Cardiac muscle cell (in vitro differentiated cells and primary cell): ENCODE results near the gene PNCK. TPM values are rescaled to one million over a fixed set of nuclear protein-coding genes. Genes with fewer than 3 reads are reported as not detected.

Source experiments
- DNase-seq, 2 donors: peaks; one replicate each; pipeline versions ENCODE4 v3.0.0 to v3.0.0-alpha.2; 2010 to 2017; ENCODE audit warnings: low read depth in 1 of 2, low spot score in 1 of 2
- H3K27ac ChIP-seq: fragments of 200-600 bp; sonication (generic); 2 replicates; pipeline ENCODE4 v1.5.1; 2016
- H3K27me3 ChIP-seq: fragments of 200-600 bp; sonication (generic); 2 replicates; pipeline ENCODE4 v1.6.0; 2016; ENCODE audit warnings: control low read depth
- H3K36me3 ChIP-seq: fragments of 200-600 bp; sonication (generic); 2 replicates; pipeline ENCODE4 v1.5.1; 2016; ENCODE audit warnings: control low read depth
- H3K4me1 ChIP-seq: fragments of 200-600 bp; sonication (generic); 2 replicates; pipeline ENCODE4 v1.8.1; 2017; ENCODE audit warnings: low read depth, mild to moderate bottlenecking, mixed run types
- H3K4me3 ChIP-seq: fragments of 200-600 bp; sonication (generic); 2 replicates; pipeline ENCODE4 v1.5.1; 2016; ENCODE audit warnings: mild to moderate bottlenecking
- H3K9me3 ChIP-seq: fragments of 200-600 bp; sonication (generic); 2 replicates; pipeline ENCODE4 v1.5.1; 2017; ENCODE audit warnings: low read depth, mild to moderate bottlenecking, control low read depth
- polyA plus RNA-seq: library from polyadenylated mRNA; unstranded; fragments of >200 nt; fragmentation: Nextera tagmentation; extraction: Ambion mirVana; gene quantifications from 2 replicates; pipeline ENCODE4 v1.2.1, GENCODE V29; 2016
- total RNA-seq: library from RNA; depleted of rRNA; stranded (reverse); fragments of >200 nt; gene quantifications from 2 replicates; pipeline ENCODE4 v1.2.3, GENCODE V29; 2016
- TF ChIP-seq, protein P1 (sequence below): IDR thresholded peaks from 2 replicates; pipeline ENCODE4 v1.5.1; 2012; ENCODE audit warnings: low read depth, mild to moderate bottlenecking, low read length

The PNCK gene
- total and polyA plus RNA-seq, 2 experiments from 2014 or later: 14.5 to 23.5 TPM

- H3K27ac ChIP-seq: no peak overlapping the region
- TF ChIP-seq, protein P1, sequence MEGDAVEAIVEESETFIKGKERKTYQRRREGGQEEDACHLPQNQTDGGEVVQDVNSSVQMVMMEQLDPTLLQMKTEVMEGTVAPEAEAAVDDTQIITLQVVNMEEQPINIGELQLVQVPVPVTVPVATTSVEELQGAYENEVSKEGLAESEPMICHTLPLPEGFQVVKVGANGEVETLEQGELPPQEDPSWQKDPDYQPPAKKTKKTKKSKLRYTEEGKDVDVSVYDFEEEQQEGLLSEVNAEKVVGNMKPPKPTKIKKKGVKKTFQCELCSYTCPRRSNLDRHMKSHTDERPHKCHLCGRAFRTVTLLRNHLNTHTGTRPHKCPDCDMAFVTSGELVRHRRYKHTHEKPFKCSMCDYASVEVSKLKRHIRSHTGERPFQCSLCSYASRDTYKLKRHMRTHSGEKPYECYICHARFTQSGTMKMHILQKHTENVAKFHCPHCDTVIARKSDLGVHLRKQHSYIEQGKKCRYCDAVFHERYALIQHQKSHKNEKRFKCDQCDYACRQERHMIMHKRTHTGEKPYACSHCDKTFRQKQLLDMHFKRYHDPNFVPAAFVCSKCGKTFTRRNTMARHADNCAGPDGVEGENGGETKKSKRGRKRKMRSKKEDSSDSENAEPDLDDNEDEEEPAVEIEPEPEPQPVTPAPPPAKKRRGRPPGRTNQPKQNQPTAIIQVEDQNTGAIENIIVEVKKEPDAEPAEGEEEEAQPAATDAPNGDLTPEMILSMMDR: no peak
These were observed 32.7 kb downstream of the PNCK start for GRCh38 chrX:153640736-153641575.

GRCh38 chrX:153640045-153640686 lies 33.4 kb downstream of the PNCK start:
- no peaks in the 10 kb centered on the region for H3K4me1 ChIP-seq
- TF ChIP-seq, protein P1: no peak

More at GRCh38 chrX:153640736-153641575, 32.7 kb downstream of the PNCK start:
- Histone ChIP-seq H3K36me3 (no peaks in the 10 kb centered on the region), H3K9me3 (no peaks in the 10 kb centered on the region), H3K27me3 (peaks cover 39% of the 10 kb centered on the region), H3K4me1 (no peaks in the 10 kb centered on the region), H3K4me3 (no peak overlapping the region)
- no peak for DNase-seq

DNA sequence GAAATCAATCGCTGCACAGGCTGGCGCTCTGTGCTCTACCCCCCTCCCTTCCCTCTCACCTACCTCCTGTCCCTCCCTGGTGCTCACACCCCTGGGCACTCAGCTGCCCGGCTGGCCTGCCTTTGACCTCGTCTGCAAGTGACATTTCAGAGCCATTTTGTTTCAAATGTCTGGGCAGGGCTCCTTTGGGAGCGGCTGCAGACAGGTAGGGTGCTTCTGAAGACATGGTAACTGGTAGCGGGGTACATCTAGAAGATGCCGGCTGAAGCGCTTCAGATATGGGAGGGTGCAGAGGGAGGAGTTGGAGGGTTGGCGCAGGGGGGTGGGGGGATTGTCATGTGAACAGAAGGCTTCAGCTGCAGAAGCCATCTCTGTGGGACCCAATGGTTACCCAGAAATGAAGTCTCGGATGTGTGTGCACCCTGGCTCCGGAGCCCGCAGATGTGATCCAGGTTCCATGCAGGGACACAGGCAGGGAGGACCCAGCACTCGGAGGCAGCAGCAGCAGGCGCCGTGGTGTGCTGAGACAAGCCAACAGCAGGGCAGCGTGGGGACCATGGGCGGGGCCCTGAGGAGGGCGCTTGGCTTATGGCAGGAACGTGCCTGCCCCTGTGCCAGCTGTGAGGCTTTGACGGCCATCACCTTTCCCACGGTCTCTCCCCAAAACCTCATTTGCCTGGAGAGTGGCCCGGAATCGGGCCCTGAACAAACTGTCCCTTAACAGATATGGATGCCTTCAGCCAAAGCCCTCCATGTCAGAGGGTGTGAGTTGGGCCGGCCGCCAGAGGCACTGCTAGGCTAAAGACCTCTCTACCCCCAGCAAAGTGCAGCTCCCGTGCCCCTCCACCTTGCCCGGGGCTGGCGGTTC lies 34.2 kb downstream of the PNCK start:
- no peak overlapping the region for H3K4me3 ChIP-seq
- TF ChIP-seq, protein P1: no peak
- no peaks in the 10 kb centered on the region for H3K9me3 ChIP-seq
- DNase-seq: no peak
- H3K4me1 ChIP-seq: no peaks in the 10 kb centered on the region
- no peaks in the 10 kb centered on the region for H3K36me3 ChIP-seq
- no peak overlapping the region for H3K27ac ChIP-seq
- peaks cover 26% of the 10 kb centered on the region for H3K27me3 ChIP-seq

More at GRCh38 chrX:153640045-153640686, 33.4 kb downstream of the PNCK start:
- H3K36me3 ChIP-seq: no peaks in the 10 kb centered on the region
- no peak overlapping the region for H3K4me3 ChIP-seq
- no peak overlapping the region for H3K27ac ChIP-seq
- peaks cover 33% of the 10 kb centered on the region for H3K27me3 ChIP-seq
- no peaks in the 10 kb centered on the region for H3K9me3 ChIP-seq
- DNase-seq: no peak

DNA sequence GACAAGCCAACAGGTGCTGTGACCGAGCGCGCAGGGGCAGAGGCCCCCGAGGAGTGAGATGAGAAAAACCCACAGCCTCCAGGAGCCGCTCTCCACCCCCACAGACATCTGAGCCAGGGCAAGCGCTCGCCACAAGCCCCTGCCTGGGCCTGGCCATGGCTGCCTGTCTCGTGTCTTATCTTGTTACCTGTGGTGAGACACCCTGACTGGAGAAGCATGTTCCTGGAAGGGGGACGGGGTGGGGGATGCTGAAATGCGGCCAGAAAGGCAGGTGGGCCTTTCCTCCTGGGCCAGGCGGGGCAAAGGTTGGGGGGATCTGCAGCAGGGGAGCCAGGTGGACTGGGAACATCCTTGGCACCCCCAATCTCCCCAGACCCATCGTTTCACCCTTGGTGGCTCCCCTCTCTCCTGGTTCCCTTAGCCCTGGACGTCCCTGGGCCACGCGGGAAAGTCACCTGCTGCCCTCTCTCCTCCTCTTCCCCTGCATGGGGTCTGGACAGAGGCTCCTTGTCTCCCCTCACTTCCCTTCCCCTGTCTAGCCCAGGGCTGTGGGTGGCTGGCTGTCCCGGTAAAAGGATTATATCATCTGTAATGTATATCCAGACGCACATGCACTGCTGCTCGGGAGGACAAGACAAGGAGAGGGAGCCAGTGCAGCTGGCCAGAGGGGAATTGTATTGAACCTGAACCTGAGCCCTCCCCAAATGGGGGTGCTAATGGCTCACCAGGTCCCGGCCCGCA lies 35.0 kb downstream of the PNCK start:
- Histone ChIP-seq H3K4me1 (no peaks in the 10 kb centered on the region), H3K36me3 (no peaks in the 10 kb centered on the region), H3K27me3 (peaks cover 20% of the 10 kb centered on the region), H3K27ac (no peak overlapping the region), H3K9me3 (no peaks in the 10 kb centered on the region), H3K4me3 (no peak overlapping the region)
- DNase-seq: no peak
- TF ChIP-seq, protein P1: no peak

GRCh38 chrX:153638041-153638371 lies 35.6 kb downstream of the PNCK start:
- TF ChIP-seq, protein P1: no peak
- no peak for DNase-seq
- Histone ChIP-seq H3K9me3 (no peaks in the 10 kb centered on the region), H3K4me3 (no peak overlapping the region), H3K27ac (no peak overlapping the region), H3K4me1 (no peaks in the 10 kb centered on the region), H3K36me3 (no peaks in the 10 kb centered on the region), H3K27me3 (peaks cover 14% of the 10 kb centered on the region)
